ENCODE data around the gene METTL24.

DNA sequence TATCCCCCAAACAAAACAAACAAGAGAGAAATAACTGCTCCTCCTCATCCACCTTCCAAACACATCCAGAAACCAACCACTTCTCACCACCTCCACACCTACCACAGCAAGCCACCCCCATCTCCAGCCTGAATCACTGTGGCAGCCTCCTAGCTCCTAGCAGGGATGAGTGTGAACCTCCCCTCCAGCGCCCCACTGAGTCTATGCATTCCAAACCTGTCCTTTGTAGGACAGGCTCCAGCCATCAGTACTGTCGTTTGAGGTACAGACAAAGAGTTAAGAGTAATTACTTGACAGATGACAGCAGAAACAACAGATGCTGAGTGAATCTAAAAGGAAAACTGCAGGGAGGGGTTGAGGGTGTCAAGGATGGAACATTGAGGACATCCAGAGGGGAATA lies 2.4 kb downstream of the METTL24 start:
- TF ChIP-seq, protein P1, sequence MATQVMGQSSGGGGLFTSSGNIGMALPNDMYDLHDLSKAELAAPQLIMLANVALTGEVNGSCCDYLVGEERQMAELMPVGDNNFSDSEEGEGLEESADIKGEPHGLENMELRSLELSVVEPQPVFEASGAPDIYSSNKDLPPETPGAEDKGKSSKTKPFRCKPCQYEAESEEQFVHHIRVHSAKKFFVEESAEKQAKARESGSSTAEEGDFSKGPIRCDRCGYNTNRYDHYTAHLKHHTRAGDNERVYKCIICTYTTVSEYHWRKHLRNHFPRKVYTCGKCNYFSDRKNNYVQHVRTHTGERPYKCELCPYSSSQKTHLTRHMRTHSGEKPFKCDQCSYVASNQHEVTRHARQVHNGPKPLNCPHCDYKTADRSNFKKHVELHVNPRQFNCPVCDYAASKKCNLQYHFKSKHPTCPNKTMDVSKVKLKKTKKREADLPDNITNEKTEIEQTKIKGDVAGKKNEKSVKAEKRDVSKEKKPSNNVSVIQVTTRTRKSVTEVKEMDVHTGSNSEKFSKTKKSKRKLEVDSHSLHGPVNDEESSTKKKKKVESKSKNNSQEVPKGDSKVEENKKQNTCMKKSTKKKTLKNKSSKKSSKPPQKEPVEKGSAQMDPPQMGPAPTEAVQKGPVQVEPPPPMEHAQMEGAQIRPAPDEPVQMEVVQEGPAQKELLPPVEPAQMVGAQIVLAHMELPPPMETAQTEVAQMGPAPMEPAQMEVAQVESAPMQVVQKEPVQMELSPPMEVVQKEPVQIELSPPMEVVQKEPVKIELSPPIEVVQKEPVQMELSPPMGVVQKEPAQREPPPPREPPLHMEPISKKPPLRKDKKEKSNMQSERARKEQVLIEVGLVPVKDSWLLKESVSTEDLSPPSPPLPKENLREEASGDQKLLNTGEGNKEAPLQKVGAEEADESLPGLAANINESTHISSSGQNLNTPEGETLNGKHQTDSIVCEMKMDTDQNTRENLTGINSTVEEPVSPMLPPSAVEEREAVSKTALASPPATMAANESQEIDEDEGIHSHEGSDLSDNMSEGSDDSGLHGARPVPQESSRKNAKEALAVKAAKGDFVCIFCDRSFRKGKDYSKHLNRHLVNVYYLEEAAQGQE (IDR thresholded peaks at IDR 0.05; ENCODE audit: low read depth, low read length): no peak
- no peak for TF ChIP-seq CTCF (IDR thresholded peaks at IDR 0.05 in 2 of 3, conservative IDR thresholded peaks at IDR 0.05 in 1 of 3; ENCODE audit: control insufficient read depth in 2 of 3, extremely low read depth in 1 of 3, insufficient read depth in 1 of 3, low read depth in 3 of 3, low read length in 3 of 3)
- no peak for TF ChIP-seq GATAD2B (conservative IDR thresholded peaks at IDR 0.05; ENCODE audit: low read depth)
- TF ChIP-seq ZBTB40 (IDR thresholded peaks at IDR 0.05; ENCODE audit: borderline replicate concordance): no peak

All from GM12878 (cell line).